ENCODE results near the gene SPTB.
A peak's percentile ranks its signal among the peaks of the same experiment; 100 is the strongest.

The SPTB gene

GRCh38 chr14:64760916-64761315 lies 118.8 kb downstream of the SPTB start:
- no peak for TF ChIP-seq CTCF (conservative IDR thresholded peaks at IDR 0.05; ENCODE audit: low read depth, low read length)
- H3K4me3 ChIP-seq (ENCODE audit: low read depth, low read length) = no peak overlapping the region
- no peak for DNase-seq (ENCODE audit: low read depth)

DNA sequence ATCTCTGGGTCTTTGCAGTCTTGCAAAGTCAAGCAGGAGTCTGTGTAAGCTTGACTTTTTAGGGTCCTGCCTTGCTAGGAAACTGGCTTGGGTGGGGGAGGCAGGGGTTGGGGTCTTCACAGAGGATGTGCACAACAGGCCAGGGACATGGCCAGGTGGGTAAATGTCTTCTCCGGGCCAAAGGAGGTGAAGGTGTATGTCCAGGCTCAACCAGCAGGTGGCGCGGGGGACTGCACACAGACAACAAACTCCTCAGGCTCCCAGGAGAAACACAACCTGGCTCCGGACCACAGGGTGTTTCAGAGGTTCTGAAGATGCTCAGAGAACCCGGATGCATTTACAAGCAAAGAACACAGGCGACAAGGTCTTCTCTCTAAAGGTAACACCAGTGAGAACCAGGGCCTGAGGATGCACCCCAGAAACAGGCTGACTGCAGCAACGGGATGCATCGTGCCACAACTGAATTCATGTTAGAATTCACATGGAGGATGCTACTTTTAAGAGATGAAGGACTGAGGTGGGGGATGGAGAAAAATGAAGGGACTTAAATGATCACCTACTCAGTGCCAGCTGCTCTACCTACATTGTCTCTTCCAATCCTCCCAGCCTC lies 119.5 kb downstream of the SPTB start:
- DNase-seq (ENCODE audit: low read depth) = peak; percentile 65
- TF ChIP-seq CTCF (conservative IDR thresholded peaks at IDR 0.05; ENCODE audit: low read depth, low read length) = peak; percentile 82
- no peak overlapping the region for H3K4me3 ChIP-seq (ENCODE audit: low read depth, low read length)

DNA sequence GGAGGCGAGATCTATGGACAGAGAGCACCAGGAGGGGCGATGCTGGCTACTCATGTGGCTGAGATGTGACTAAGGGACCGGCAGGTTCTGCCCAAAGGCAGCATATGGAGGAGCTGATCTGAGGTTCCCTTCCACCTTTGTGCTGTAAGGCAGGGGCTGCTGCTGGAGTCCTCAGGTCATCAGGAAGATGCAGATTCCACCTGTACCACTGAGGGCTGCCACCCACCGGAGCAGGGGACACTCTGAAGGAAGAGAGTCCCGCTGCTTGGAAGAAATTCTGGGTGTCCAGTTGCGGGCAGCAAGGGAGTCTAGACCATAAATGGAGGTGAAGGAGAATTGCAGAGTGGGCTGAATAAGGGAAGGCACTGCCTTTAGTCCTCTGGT lies 120.2 kb downstream of the SPTB start:
- H3K4me3 ChIP-seq (ENCODE audit: low read depth, low read length) = no peak overlapping the region
- no peak for DNase-seq (ENCODE audit: low read depth)
- no peak for TF ChIP-seq CTCF (conservative IDR thresholded peaks at IDR 0.05; ENCODE audit: low read depth, low read length)

GRCh38 chr14:64758691-64759554 lies 120.8 kb downstream of the SPTB start:
- TF ChIP-seq CTCF (conservative IDR thresholded peaks at IDR 0.05; ENCODE audit: low read depth, low read length) = no peak
- no peak overlapping the region for H3K4me3 ChIP-seq (ENCODE audit: low read depth, low read length)
- DNase-seq (ENCODE audit: low read depth) = peak; percentile 97

DNA sequence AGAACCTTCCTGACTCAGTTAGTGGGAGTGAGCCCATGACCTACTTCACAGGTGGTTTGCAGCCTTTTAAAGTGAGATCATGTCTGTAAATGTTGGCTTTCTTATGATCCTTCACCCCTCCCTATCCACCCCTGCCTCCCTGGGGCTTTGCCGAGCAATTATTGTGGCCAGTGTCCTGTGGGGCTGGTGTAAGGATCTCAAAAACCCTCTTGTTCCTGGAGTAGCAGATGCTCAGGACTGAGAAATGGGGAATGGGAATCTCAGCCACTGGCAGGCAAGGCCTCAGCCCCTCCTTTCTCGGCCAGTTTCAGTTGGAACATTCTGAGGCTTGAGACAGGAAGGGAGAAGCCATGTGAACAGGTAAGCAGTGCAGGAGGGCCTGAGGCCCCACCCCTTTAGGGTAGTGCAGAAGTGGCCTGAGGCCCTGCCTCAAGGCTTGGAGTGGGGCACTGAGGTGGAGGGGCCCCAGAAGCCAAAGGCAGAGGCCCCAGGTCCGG lies 121.6 kb downstream of the SPTB start:
- H3K4me3 ChIP-seq (ENCODE audit: low read depth, low read length) = no peak overlapping the region
- TF ChIP-seq CTCF (conservative IDR thresholded peaks at IDR 0.05; ENCODE audit: low read depth, low read length) = no peak
- DNase-seq (ENCODE audit: low read depth) = peak; percentile 63

GRCh38 chr14:64757601-64758000 lies 122.1 kb downstream of the SPTB start:
- DNase-seq (ENCODE audit: low read depth) = no peak
- H3K4me3 ChIP-seq (ENCODE audit: low read depth, low read length) = no peak overlapping the region
- TF ChIP-seq CTCF (conservative IDR thresholded peaks at IDR 0.05; ENCODE audit: low read depth, low read length) = no peak

Measured in choroid plexus epithelial cell (primary cell).